GM21423 (cell line): ENCODE data around the gene COL9A3.
"Not testable (repeated sequence)": the region's sequence is repeated elsewhere in the genome, so short reads cannot be mapped to it uniquely, and the experiment has no call there.

Experiments
- ATAC-seq: cut with Tn5 transposase; IDR thresholded peaks from one replicate; pipeline ENCODE4 v1.9.1; 2021; ENCODE audit warnings: mild to moderate bottlenecking, moderate library complexity; ENCODE audit not compliant: unreplicated experiment

The COL9A3 gene

GRCh38 chr20:62852841-62853240, 36.0 kb downstream of the COL9A3 start:
- ATAC-seq: no peak

- not testable (repeated sequence) for ATAC-seq
These were observed 36.5 kb downstream of the COL9A3 start for GRCh38 chr20:62853304-62853703.

GRCh38 chr20:62854121-62854520, 37.3 kb downstream of the COL9A3 start:
- ATAC-seq: no peak

GRCh38 chr20:62855120-62855519, 38.3 kb downstream of the COL9A3 start:
- no peak for ATAC-seq

- ATAC-seq: no peak
These were observed 40.2 kb downstream of the COL9A3 start for GRCh38 chr20:62856931-62857619.

- no peak for ATAC-seq
These were observed 41.4 kb downstream of the COL9A3 start for GRCh38 chr20:62858058-62858830.

- no peak for ATAC-seq
These were observed 42.9 kb downstream of the COL9A3 start for GRCh38 chr20:62859721-62860120.

GRCh38 chr20:62860391-62860923, 43.6 kb downstream of the COL9A3 start:
- no peak for ATAC-seq

- peak; percentile 30 for ATAC-seq
These were observed 44.3 kb downstream of the COL9A3 start for GRCh38 chr20:62860924-62861691.

GRCh38 chr20:62861726-62862336, 45.0 kb downstream of the COL9A3 start, which contains the start of gene TCFL5:
TSS of gene TCFL5 (minus strand) at chr20:62861822. CDS start at chr20:62861670, 152 bp downstream.
- peak; percentile 77 for ATAC-seq

GRCh38 chr20:62864207-62864606, 47.4 kb downstream of the COL9A3 start:
- no peak for ATAC-seq

GRCh38 chr20:62872184-62872847, 55.5 kb downstream of the COL9A3 start:
- ATAC-seq: no peak

- no peak for ATAC-seq
These were observed 56.0 kb downstream of the COL9A3 start for GRCh38 chr20:62872862-62873261.

- ATAC-seq: no peak
These were observed 56.4 kb downstream of the COL9A3 start for GRCh38 chr20:62873280-62873679.

- not testable (repeated sequence) for ATAC-seq
These were observed 56.8 kb downstream of the COL9A3 start for GRCh38 chr20:62873681-62874031.

- no peak for ATAC-seq
These were observed 58.1 kb downstream of the COL9A3 start for GRCh38 chr20:62874964-62875344.

- no peak for ATAC-seq
These were observed 58.8 kb downstream of the COL9A3 start for GRCh38 chr20:62875419-62876361.

GRCh38 chr20:62876501-62876901, 59.7 kb downstream of the COL9A3 start:
- no peak for ATAC-seq
